IMR-90 (cell line): ENCODE results near the gene APMAP. TPM values are rescaled to one million over a fixed set of nuclear protein-coding genes. Genes with fewer than 3 reads are reported as not detected.

Experiments used
- ATAC-seq: fragments of 200-7000 bp; cut with Tn5 transposase; 2 replicates; pipeline ENCODE4 v1.9.1; 2020; ENCODE audit warnings: low read depth, mild to moderate bottlenecking, moderate library complexity
- BruUV-seq: library from RNA; stranded (reverse); fragments of 400-500 nt; replicated peaks from 2 replicates; lab custom pipeline; 2021; lab: Mats Ljungman, UMichigan
- CTCF ChIA-PET: fragments of 300-600 bp; formaldehyde crosslinking; extraction: SDS; loops from one replicate; lab custom pipeline; 2021; ENCODE audit warnings: antibody characterized with exemption; lab: Yijun Ruan, JAX
- POLR2A ChIA-PET: fragments of 300-600 bp; sonication (Branson Sonifier 250); formaldehyde crosslinking; loops from one replicate; lab custom pipeline; 2022; ENCODE audit warnings: antibody characterized with exemption; ENCODE audit not compliant: unreplicated experiment; lab: Charles Lee
- DNase-seq: peaks from one replicate; pipeline ENCODE4 v3.0.0; 2013
- H2AFZ ChIP-seq: replicated peaks from 2 replicates; pipeline ENCODE3; 2013; ENCODE audit warnings: low read length, mild to moderate bottlenecking; ENCODE audit not compliant: poor library complexity
- H2AK5ac ChIP-seq: 2 replicates; pipeline ENCODE4 v1.6.1; 2013; ENCODE audit warnings: low read depth, low read length, inconsistent platforms
- H2AK9ac ChIP-seq: replicated peaks from 2 replicates; pipeline ENCODE3; 2013; ENCODE audit warnings: mild to moderate bottlenecking, low read depth, low read length, moderate library complexity; ENCODE audit not compliant: poor library complexity
- H2BK120ac ChIP-seq: 2 replicates; pipeline ENCODE4 v1.6.1; 2013; ENCODE audit warnings: low read depth, low read length, inconsistent platforms
- H2BK15ac ChIP-seq: 3 replicates; pipeline ENCODE4 v1.6.1; 2013; ENCODE audit warnings: low read depth, low read length, inconsistent platforms
- H2BK20ac ChIP-seq: 2 replicates; pipeline ENCODE4 v1.6.1; 2013; ENCODE audit warnings: low read depth, mild to moderate bottlenecking, inconsistent platforms, low read length, moderate library complexity
- H2BK5ac ChIP-seq: 2 replicates; pipeline ENCODE4 v1.6.1; 2013; ENCODE audit warnings: mild to moderate bottlenecking, low read depth, low read length, inconsistent platforms; ENCODE audit not compliant: poor library complexity, severe bottlenecking
- H3K14ac ChIP-seq: replicated peaks from 2 replicates; pipeline ENCODE4 v1.6.1; 2013; ENCODE audit warnings: low read depth, low read length, inconsistent platforms
- H3K18ac ChIP-seq: 2 replicates; pipeline ENCODE4 v1.6.1; 2013; ENCODE audit warnings: low read depth, low read length, control low read depth
- H3K23ac ChIP-seq: 2 replicates; pipeline ENCODE4 v1.6.1; 2013; ENCODE audit warnings: low read depth, low read length, inconsistent platforms
- H3K27ac ChIP-seq: 2 replicates; pipeline ENCODE4 v1.5.1; 2013; ENCODE audit warnings: mild to moderate bottlenecking, control low read depth, low read length; ENCODE audit not compliant: insufficient read depth
- H3K27me3 ChIP-seq: 2 replicates; pipeline ENCODE4 v1.6.1; 2013; ENCODE audit warnings: low read length; ENCODE audit not compliant: control insufficient read depth, insufficient read depth
- H3K36me3 ChIP-seq: 2 replicates; pipeline ENCODE4 v1.6.1; 2013; ENCODE audit warnings: low read length, mixed read lengths; ENCODE audit not compliant: control insufficient read depth, insufficient read depth
- H3K4ac ChIP-seq: 2 replicates; pipeline ENCODE4 v1.6.1; 2013; ENCODE audit warnings: low read depth, low read length, inconsistent platforms
- H3K4me1 ChIP-seq: 2 replicates; pipeline ENCODE4 v1.6.1; 2013; ENCODE audit warnings: low read length, mixed read lengths; ENCODE audit not compliant: control insufficient read depth, insufficient read depth
- H3K4me2 ChIP-seq: 2 replicates; pipeline ENCODE4 v1.6.1; 2013; ENCODE audit warnings: low read depth, mild to moderate bottlenecking, control low read depth, low read length, moderate library complexity
- H3K4me3 ChIP-seq: 2 replicates; pipeline ENCODE4 v1.5.1; 2013; ENCODE audit warnings: low read depth, mild to moderate bottlenecking, control low read depth, low read length, moderate library complexity; ENCODE audit not compliant: insufficient read depth
- H3K56ac ChIP-seq: 2 replicates; pipeline ENCODE4 v1.6.1; 2013; ENCODE audit warnings: low read length, inconsistent platforms; ENCODE audit not compliant: insufficient read depth; ENCODE audit errors: extremely low read depth
- H3K79me1 ChIP-seq, 2 experiments: 2 replicates each; pipeline ENCODE4 v1.6.1; 2013; ENCODE audit warnings: low read length in 2 of 2, inconsistent platforms in 1 of 2, low read depth in 1 of 2
- H3K9ac ChIP-seq: 2 replicates; pipeline ENCODE4 v1.6.1; 2013; ENCODE audit warnings: low read depth, low read length, control low read depth
- H3K9me1 ChIP-seq: 2 replicates; pipeline ENCODE4 v1.6.1; 2013; ENCODE audit warnings: low read length, inconsistent platforms; ENCODE audit not compliant: insufficient read depth
- H3K9me3 ChIP-seq: 2 replicates; pipeline ENCODE4 v1.6.1; 2013; ENCODE audit warnings: low read length; ENCODE audit not compliant: control insufficient read depth, insufficient read depth
- H4K20me1 ChIP-seq: 2 replicates; pipeline ENCODE4 v1.6.1; 2013; ENCODE audit warnings: low read length, inconsistent platforms; ENCODE audit not compliant: insufficient read depth
- H4K5ac ChIP-seq: 2 replicates; pipeline ENCODE4 v1.6.1; 2013; ENCODE audit warnings: mild to moderate bottlenecking, low read depth, low read length, control low read depth
- H4K8ac ChIP-seq, 2 experiments: 2 replicates each; pipeline ENCODE4 v1.6.1; 2013; ENCODE audit warnings: low read depth in 2 of 2, low read length in 2 of 2, control low read depth in 1 of 2, inconsistent platforms in 1 of 2
- H4K91ac ChIP-seq: 2 replicates; pipeline ENCODE4 v1.6.1; 2013; ENCODE audit warnings: low read depth, low read length, inconsistent platforms; ENCODE audit not compliant: insufficient read depth
- BHLHE40 ChIP-seq: fragments of 150-350 bp; IDR thresholded peaks from 2 replicates; pipeline ENCODE4 v1.6.1; 2016; ENCODE audit warnings: mild to moderate bottlenecking, low read depth, low read length
- CEBPB ChIP-seq: IDR thresholded peaks from 2 replicates; pipeline ENCODE4 v1.6.1; 2012; ENCODE audit warnings: low read depth, low read length, improper control_type of control experiment
- CHD1 ChIP-seq: IDR thresholded peaks from 2 replicates; pipeline ENCODE4 v1.6.1; 2012; ENCODE audit warnings: low read depth, low read length, improper control_type of control experiment
- CTCF ChIP-seq: conservative IDR thresholded peaks from 2 replicates; pipeline ENCODE4 v1.5.1; 2012; ENCODE audit warnings: mild to moderate bottlenecking, low read depth, low read length, improper control_type of control experiment
- FOS ChIP-seq: fragments of 150-350 bp; IDR thresholded peaks from 2 replicates; pipeline ENCODE4 v1.6.1; 2016; ENCODE audit warnings: low read depth, low read length
- MAFK ChIP-seq: IDR thresholded peaks from 2 replicates; pipeline ENCODE4 v1.6.1; 2012; ENCODE audit warnings: low read depth, low read length, improper control_type of control experiment
- MAZ ChIP-seq: IDR thresholded peaks from 2 replicates; pipeline ENCODE4 v1.6.1; 2012; ENCODE audit warnings: low read depth, mild to moderate bottlenecking, low read length, improper control_type of control experiment, moderate library complexity, borderline replicate concordance
- MXI1 ChIP-seq: IDR thresholded peaks from 2 replicates; pipeline ENCODE4 v1.6.1; 2012; ENCODE audit warnings: low read depth, mild to moderate bottlenecking, low read length, moderate library complexity, borderline replicate concordance
- NFE2L2 ChIP-seq: fragments of 150-350 bp; IDR thresholded peaks from 2 replicates; pipeline ENCODE4 v1.6.1; 2016; ENCODE audit warnings: low read depth, mild to moderate bottlenecking, low read length
- POLR2A ChIP-seq: IDR thresholded peaks from 2 replicates; pipeline ENCODE4 v1.6.1; 2012; ENCODE audit warnings: mild to moderate bottlenecking, low read depth, low read length
- RAD21 ChIP-seq: IDR thresholded peaks from 2 replicates; pipeline ENCODE4 v1.6.1; 2012; ENCODE audit warnings: low read length, improper control_type of control experiment
- RCOR1 ChIP-seq: IDR thresholded peaks from 2 replicates; pipeline ENCODE4 v1.6.1; 2012; ENCODE audit warnings: mild to moderate bottlenecking, low read length, improper control_type of control experiment; ENCODE audit not compliant: insufficient replicate concordance
- RFX5 ChIP-seq: IDR thresholded peaks from 2 replicates; pipeline ENCODE4 v1.8.0; 2012; ENCODE audit warnings: low read depth, mild to moderate bottlenecking, low read length, moderate library complexity
- SMC3 ChIP-seq: fragments of 150-350 bp; IDR thresholded peaks from 2 replicates; pipeline ENCODE4 v1.6.1; 2016; ENCODE audit warnings: low read depth, mild to moderate bottlenecking, antibody characterized with exemption, low read length, moderate library complexity
- USF2 ChIP-seq: fragments of 150-350 bp; IDR thresholded peaks from 2 replicates; pipeline ENCODE4 v1.6.1; 2017; ENCODE audit warnings: mild to moderate bottlenecking, antibody characterized with exemption, low read length, low read depth
- WGBS, 2 experiments: methylation state at CpG; one replicate each; pipeline versions ENCODE4 v1.1.5 to v1.1.7; 2013; ENCODE audit warnings: missing lambda C conversion rate in 2 of 2; ENCODE audit not compliant: insufficient read length in 1 of 2; ENCODE audit errors: extremely low coverage in 2 of 2; 5-methylcytosine and 5-hydroxymethylcytosine counted together
- dilution Hi-C: fragments of 300-500 bp; cut with HindIII; formaldehyde crosslinking; loops from one replicate; pipeline ENCODE4 v1.14.3; 2018; ENCODE audit warnings: low sequenced_read_pairs; ENCODE audit not compliant: unreplicated experiment
- in situ Hi-C: fragments of 300-500 bp; cut with MboI; formaldehyde crosslinking; loops from 3 replicates; pipeline ENCODE4 v1.14.3; 2019; ENCODE audit warnings: low sequenced_read_pairs, inconsistent platforms, mixed read lengths
- intact Hi-C: fragments of 100-400 bp; cut with micrococcal nuclease; formaldehyde crosslinking; loops from 2 replicates; pipeline ENCODE4 v1.10.0; 2022
- polyA plus RNA-seq, 3 experiments: library from polyadenylated mRNA; depleted of rRNA; stranded (reverse); fragments of >200 nt; gene quantifications; 2 replicates each; pipeline ENCODE4 v1.2.3, GENCODE V29; 2012; ENCODE audit warnings: low replicate concordance in 1 of 3
- total RNA-seq: library from RNA; depleted of rRNA; stranded (reverse); fragments of >200 nt; gene quantifications from 2 replicates; pipeline ENCODE4 v1.2.3, GENCODE V29; 2012
- TF ChIP-seq, protein P1 (sequence below): fragments of 150-350 bp; IDR thresholded peaks from 2 replicates; pipeline ENCODE4 v1.6.1; 2016; ENCODE audit warnings: low read depth, mild to moderate bottlenecking, low read length, moderate library complexity, borderline replicate concordance

Gene APMAP
- total and polyA plus RNA-seq, 2 of the 4 experiments (the other 2 are of a cell fraction) = 67.2 to 88.8 TPM

- Histone ChIP-seq H3K27ac (no peak overlapping the region), H2BK15ac (no peak overlapping the region), H3K9me3 (no peaks in the 10 kb centered on the region), H2AK9ac (no peak overlapping the region), H2BK20ac (no peak overlapping the region), H3K9ac (no peak overlapping the region), H3K18ac (no peak overlapping the region), H3K27me3 (peaks cover 2% of the 10 kb centered on the region; the same call in 1 of the 2 replicates), H4K8ac (no peak overlapping the region), H3K4ac (no peak overlapping the region), H3K4me3 (no peak overlapping the region), H3K4me2 (no peak overlapping the region), H3K23ac (no peak overlapping the region), H3K9me1 (0 out of 2 replicates have a peak, but pooled peaks cover 3% of the 10 kb centered on the region), H4K20me1 (no peaks in the 10 kb centered on the region), H3K79me1 (no peaks in the 10 kb centered on the region), H2BK5ac (no peak overlapping the region), H2BK120ac (no peak overlapping the region), H3K36me3 (no peaks in the 10 kb centered on the region), H2AK5ac (no peak overlapping the region), H3K14ac (no peak overlapping the region), H3K4me1 (no peaks in the 10 kb centered on the region; the same call in 1 of the 2 replicates), H2AFZ (no peak overlapping the region), H3K56ac (no peak overlapping the region), H4K91ac (no peak overlapping the region), H4K5ac (no peak overlapping the region)
- in situ Hi-C loops = no loop called here
- ChIA-PET CTCF (no interaction called here), POLR2A (no interaction called here)
- intact Hi-C loops = no loop called here
- ATAC-seq (no peak), DNase-seq (no peak)
- TF ChIP-seq SMC3 = no peak
- TF ChIP-seq RFX5 = no peak
- no peak for TF ChIP-seq RAD21
- no peak for TF ChIP-seq BHLHE40
- no peak for TF ChIP-seq MAFK
- TF ChIP-seq MAZ = no peak
- no peak for TF ChIP-seq USF2
- TF ChIP-seq NFE2L2 = no peak
- no peak for TF ChIP-seq CHD1
- no peak for TF ChIP-seq FOS
- TF ChIP-seq MXI1 = no peak
- no peak for TF ChIP-seq CTCF
- TF ChIP-seq, protein P1, sequence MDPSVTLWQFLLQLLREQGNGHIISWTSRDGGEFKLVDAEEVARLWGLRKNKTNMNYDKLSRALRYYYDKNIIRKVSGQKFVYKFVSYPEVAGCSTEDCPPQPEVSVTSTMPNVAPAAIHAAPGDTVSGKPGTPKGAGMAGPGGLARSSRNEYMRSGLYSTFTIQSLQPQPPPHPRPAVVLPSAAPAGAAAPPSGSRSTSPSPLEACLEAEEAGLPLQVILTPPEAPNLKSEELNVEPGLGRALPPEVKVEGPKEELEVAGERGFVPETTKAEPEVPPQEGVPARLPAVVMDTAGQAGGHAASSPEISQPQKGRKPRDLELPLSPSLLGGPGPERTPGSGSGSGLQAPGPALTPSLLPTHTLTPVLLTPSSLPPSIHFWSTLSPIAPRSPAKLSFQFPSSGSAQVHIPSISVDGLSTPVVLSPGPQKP = no peak
- no peak for TF ChIP-seq POLR2A
- no peak for TF ChIP-seq CEBPB
- no peak for TF ChIP-seq RCOR1
- BruUV-seq = no TSS peak
- dilution Hi-C loops = no loop called here
- 89% methylated on average over 2 of the region's 6 CpGs; no CpG with 5 or more reads in 1 of the 2 experiments for WGBS, 2 experiments
Observed at GRCh38 chr20:25033265-25033923, 40.8 kb upstream of the APMAP start.
